GM10266 (cell line): ENCODE measurements around the gene SIX3.

Source experiments
- DNase-seq: peaks from one replicate; pipeline ENCODE4 v3.0.0; 2012; ENCODE audit errors: extremely low spot score
- TF ChIP-seq, protein P1 (sequence below): IDR thresholded peaks from 2 replicates; pipeline ENCODE4 v1.5.1; 2012; ENCODE audit warnings: mild to moderate bottlenecking, low read depth; ENCODE audit not compliant: control insufficient read depth, insufficient read depth; ENCODE audit errors: missing control alignments

SIX3 gene

DNA sequence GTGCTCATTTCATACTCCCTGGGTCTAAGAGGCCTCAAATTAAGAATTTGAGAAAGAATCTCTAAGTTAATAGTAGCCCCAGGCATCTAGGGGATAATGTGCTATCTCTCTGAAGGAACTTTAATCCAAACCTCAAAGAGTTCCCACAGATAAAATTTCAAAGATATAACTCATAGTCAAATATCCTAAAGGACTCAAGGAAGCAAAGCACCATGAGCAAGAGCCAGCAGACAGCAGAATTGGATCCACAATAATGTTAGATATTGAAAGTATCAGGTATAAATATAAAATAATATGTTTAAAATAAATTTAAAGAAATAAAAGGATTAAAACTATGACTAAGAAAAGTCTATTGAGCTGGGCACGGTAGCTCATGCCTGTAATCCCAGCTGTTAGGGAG lies 31.7 kb upstream of the SIX3 start:
- DNase-seq = no peak
- TF ChIP-seq, protein P1, sequence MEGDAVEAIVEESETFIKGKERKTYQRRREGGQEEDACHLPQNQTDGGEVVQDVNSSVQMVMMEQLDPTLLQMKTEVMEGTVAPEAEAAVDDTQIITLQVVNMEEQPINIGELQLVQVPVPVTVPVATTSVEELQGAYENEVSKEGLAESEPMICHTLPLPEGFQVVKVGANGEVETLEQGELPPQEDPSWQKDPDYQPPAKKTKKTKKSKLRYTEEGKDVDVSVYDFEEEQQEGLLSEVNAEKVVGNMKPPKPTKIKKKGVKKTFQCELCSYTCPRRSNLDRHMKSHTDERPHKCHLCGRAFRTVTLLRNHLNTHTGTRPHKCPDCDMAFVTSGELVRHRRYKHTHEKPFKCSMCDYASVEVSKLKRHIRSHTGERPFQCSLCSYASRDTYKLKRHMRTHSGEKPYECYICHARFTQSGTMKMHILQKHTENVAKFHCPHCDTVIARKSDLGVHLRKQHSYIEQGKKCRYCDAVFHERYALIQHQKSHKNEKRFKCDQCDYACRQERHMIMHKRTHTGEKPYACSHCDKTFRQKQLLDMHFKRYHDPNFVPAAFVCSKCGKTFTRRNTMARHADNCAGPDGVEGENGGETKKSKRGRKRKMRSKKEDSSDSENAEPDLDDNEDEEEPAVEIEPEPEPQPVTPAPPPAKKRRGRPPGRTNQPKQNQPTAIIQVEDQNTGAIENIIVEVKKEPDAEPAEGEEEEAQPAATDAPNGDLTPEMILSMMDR = no peak

- TF ChIP-seq, protein P1 = no peak
- DNase-seq = no peak
Observed at GRCh38 chr2:44912660-44913059, 28.8 kb upstream of the SIX3 start.

- no peak for DNase-seq
- TF ChIP-seq, protein P1 = no peak
Observed at GRCh38 chr2:44916291-44916690, 25.2 kb upstream of the SIX3 start.

GRCh38 chr2:44918095-44918775 lies 23.3 kb upstream of the SIX3 start:
- TF ChIP-seq, protein P1 = no peak
- DNase-seq = no peak

- TF ChIP-seq, protein P1 = no peak
- DNase-seq = no peak
Observed at GRCh38 chr2:44920751-44921150, 20.8 kb upstream of the SIX3 start.

- DNase-seq = no peak
- TF ChIP-seq, protein P1 = no peak
Observed at GRCh38 chr2:44922776-44923175, 18.7 kb upstream of the SIX3 start.

- DNase-seq = no peak
- TF ChIP-seq, protein P1 = no peak
Observed at GRCh38 chr2:44925561-44926136, 15.9 kb upstream of the SIX3 start.
